IMR-90 (cell line): ENCODE results near the gene DOCK2. TPM values are rescaled to one million over a fixed set of nuclear protein-coding genes. Genes with fewer than 3 reads are reported as not detected.

Experiments
- ATAC-seq: fragments of 200-7000 bp; cut with Tn5 transposase; 2 replicates; pipeline ENCODE4 v1.9.1; 2020; ENCODE audit warnings: low read depth, mild to moderate bottlenecking, moderate library complexity
- BruUV-seq: library from RNA; stranded (reverse); fragments of 400-500 nt; replicated peaks from 2 replicates; lab custom pipeline; 2021; lab: Mats Ljungman, UMichigan
- CTCF ChIA-PET: fragments of 300-600 bp; formaldehyde crosslinking; extraction: SDS; loops from one replicate; lab custom pipeline; 2021; ENCODE audit warnings: antibody characterized with exemption; lab: Yijun Ruan, JAX
- POLR2A ChIA-PET: fragments of 300-600 bp; sonication (Branson Sonifier 250); formaldehyde crosslinking; loops from one replicate; lab custom pipeline; 2022; ENCODE audit warnings: antibody characterized with exemption; ENCODE audit not compliant: unreplicated experiment; lab: Charles Lee
- DNase-seq: peaks from one replicate; pipeline ENCODE4 v3.0.0; 2013
- H2AFZ ChIP-seq: replicated peaks from 2 replicates; pipeline ENCODE3; 2013; ENCODE audit warnings: low read length, mild to moderate bottlenecking; ENCODE audit not compliant: poor library complexity
- H2AK5ac ChIP-seq: 2 replicates; pipeline ENCODE4 v1.6.1; 2013; ENCODE audit warnings: low read depth, low read length, inconsistent platforms
- H2AK9ac ChIP-seq: replicated peaks from 2 replicates; pipeline ENCODE3; 2013; ENCODE audit warnings: mild to moderate bottlenecking, low read depth, low read length, moderate library complexity; ENCODE audit not compliant: poor library complexity
- H2BK120ac ChIP-seq: 2 replicates; pipeline ENCODE4 v1.6.1; 2013; ENCODE audit warnings: low read depth, low read length, inconsistent platforms
- H2BK15ac ChIP-seq: 3 replicates; pipeline ENCODE4 v1.6.1; 2013; ENCODE audit warnings: low read depth, low read length, inconsistent platforms
- H2BK20ac ChIP-seq: 2 replicates; pipeline ENCODE4 v1.6.1; 2013; ENCODE audit warnings: low read depth, mild to moderate bottlenecking, inconsistent platforms, low read length, moderate library complexity
- H2BK5ac ChIP-seq: 2 replicates; pipeline ENCODE4 v1.6.1; 2013; ENCODE audit warnings: mild to moderate bottlenecking, low read depth, low read length, inconsistent platforms; ENCODE audit not compliant: poor library complexity, severe bottlenecking
- H3K14ac ChIP-seq: replicated peaks from 2 replicates; pipeline ENCODE4 v1.6.1; 2013; ENCODE audit warnings: low read depth, low read length, inconsistent platforms
- H3K18ac ChIP-seq: 2 replicates; pipeline ENCODE4 v1.6.1; 2013; ENCODE audit warnings: low read depth, low read length, control low read depth
- H3K23ac ChIP-seq: 2 replicates; pipeline ENCODE4 v1.6.1; 2013; ENCODE audit warnings: low read depth, low read length, inconsistent platforms
- H3K27ac ChIP-seq: 2 replicates; pipeline ENCODE4 v1.5.1; 2013; ENCODE audit warnings: mild to moderate bottlenecking, control low read depth, low read length; ENCODE audit not compliant: insufficient read depth
- H3K27me3 ChIP-seq: 2 replicates; pipeline ENCODE4 v1.6.1; 2013; ENCODE audit warnings: low read length; ENCODE audit not compliant: control insufficient read depth, insufficient read depth
- H3K36me3 ChIP-seq: 2 replicates; pipeline ENCODE4 v1.6.1; 2013; ENCODE audit warnings: low read length, mixed read lengths; ENCODE audit not compliant: control insufficient read depth, insufficient read depth
- H3K4ac ChIP-seq: 2 replicates; pipeline ENCODE4 v1.6.1; 2013; ENCODE audit warnings: low read depth, low read length, inconsistent platforms
- H3K4me1 ChIP-seq: 2 replicates; pipeline ENCODE4 v1.6.1; 2013; ENCODE audit warnings: low read length, mixed read lengths; ENCODE audit not compliant: control insufficient read depth, insufficient read depth
- H3K4me2 ChIP-seq: 2 replicates; pipeline ENCODE4 v1.6.1; 2013; ENCODE audit warnings: low read depth, mild to moderate bottlenecking, control low read depth, low read length, moderate library complexity
- H3K4me3 ChIP-seq: 2 replicates; pipeline ENCODE4 v1.5.1; 2013; ENCODE audit warnings: low read depth, mild to moderate bottlenecking, control low read depth, low read length, moderate library complexity; ENCODE audit not compliant: insufficient read depth
- H3K56ac ChIP-seq: 2 replicates; pipeline ENCODE4 v1.6.1; 2013; ENCODE audit warnings: low read length, inconsistent platforms; ENCODE audit not compliant: insufficient read depth; ENCODE audit errors: extremely low read depth
- H3K79me1 ChIP-seq, 2 experiments: 2 replicates each; pipeline ENCODE4 v1.6.1; 2013; ENCODE audit warnings: low read length in 2 of 2, inconsistent platforms in 1 of 2, low read depth in 1 of 2
- H3K9ac ChIP-seq: 2 replicates; pipeline ENCODE4 v1.6.1; 2013; ENCODE audit warnings: low read depth, low read length, control low read depth
- H3K9me1 ChIP-seq: 2 replicates; pipeline ENCODE4 v1.6.1; 2013; ENCODE audit warnings: low read length, inconsistent platforms; ENCODE audit not compliant: insufficient read depth
- H3K9me3 ChIP-seq: 2 replicates; pipeline ENCODE4 v1.6.1; 2013; ENCODE audit warnings: low read length; ENCODE audit not compliant: control insufficient read depth, insufficient read depth
- H4K20me1 ChIP-seq: 2 replicates; pipeline ENCODE4 v1.6.1; 2013; ENCODE audit warnings: low read length, inconsistent platforms; ENCODE audit not compliant: insufficient read depth
- H4K5ac ChIP-seq: 2 replicates; pipeline ENCODE4 v1.6.1; 2013; ENCODE audit warnings: mild to moderate bottlenecking, low read depth, low read length, control low read depth
- H4K8ac ChIP-seq, 2 experiments: 2 replicates each; pipeline ENCODE4 v1.6.1; 2013; ENCODE audit warnings: low read depth in 2 of 2, low read length in 2 of 2, control low read depth in 1 of 2, inconsistent platforms in 1 of 2
- H4K91ac ChIP-seq: 2 replicates; pipeline ENCODE4 v1.6.1; 2013; ENCODE audit warnings: low read depth, low read length, inconsistent platforms; ENCODE audit not compliant: insufficient read depth
- BHLHE40 ChIP-seq: fragments of 150-350 bp; IDR thresholded peaks from 2 replicates; pipeline ENCODE4 v1.6.1; 2016; ENCODE audit warnings: mild to moderate bottlenecking, low read depth, low read length
- CEBPB ChIP-seq: IDR thresholded peaks from 2 replicates; pipeline ENCODE4 v1.6.1; 2012; ENCODE audit warnings: low read depth, low read length, improper control_type of control experiment
- CHD1 ChIP-seq: IDR thresholded peaks from 2 replicates; pipeline ENCODE4 v1.6.1; 2012; ENCODE audit warnings: low read depth, low read length, improper control_type of control experiment
- MAFK ChIP-seq: IDR thresholded peaks from 2 replicates; pipeline ENCODE4 v1.6.1; 2012; ENCODE audit warnings: low read depth, low read length, improper control_type of control experiment
- MAZ ChIP-seq: IDR thresholded peaks from 2 replicates; pipeline ENCODE4 v1.6.1; 2012; ENCODE audit warnings: low read depth, mild to moderate bottlenecking, low read length, improper control_type of control experiment, moderate library complexity, borderline replicate concordance
- MXI1 ChIP-seq: IDR thresholded peaks from 2 replicates; pipeline ENCODE4 v1.6.1; 2012; ENCODE audit warnings: low read depth, mild to moderate bottlenecking, low read length, moderate library complexity, borderline replicate concordance
- POLR2A ChIP-seq: IDR thresholded peaks from 2 replicates; pipeline ENCODE4 v1.6.1; 2012; ENCODE audit warnings: mild to moderate bottlenecking, low read depth, low read length
- RAD21 ChIP-seq: IDR thresholded peaks from 2 replicates; pipeline ENCODE4 v1.6.1; 2012; ENCODE audit warnings: low read length, improper control_type of control experiment
- RCOR1 ChIP-seq: IDR thresholded peaks from 2 replicates; pipeline ENCODE4 v1.6.1; 2012; ENCODE audit warnings: mild to moderate bottlenecking, low read length, improper control_type of control experiment; ENCODE audit not compliant: insufficient replicate concordance
- RFX5 ChIP-seq: IDR thresholded peaks from 2 replicates; pipeline ENCODE4 v1.8.0; 2012; ENCODE audit warnings: low read depth, mild to moderate bottlenecking, low read length, moderate library complexity
- SMC3 ChIP-seq: fragments of 150-350 bp; IDR thresholded peaks from 2 replicates; pipeline ENCODE4 v1.6.1; 2016; ENCODE audit warnings: low read depth, mild to moderate bottlenecking, antibody characterized with exemption, low read length, moderate library complexity
- WGBS, 2 experiments: methylation state at CpG; one replicate each; pipeline versions ENCODE4 v1.1.5 to v1.1.7; 2013; ENCODE audit warnings: missing lambda C conversion rate in 2 of 2; ENCODE audit not compliant: insufficient read length in 1 of 2; ENCODE audit errors: extremely low coverage in 2 of 2; 5-methylcytosine and 5-hydroxymethylcytosine counted together
- dilution Hi-C: fragments of 300-500 bp; cut with HindIII; formaldehyde crosslinking; loops from one replicate; pipeline ENCODE4 v1.14.3; 2018; ENCODE audit warnings: low sequenced_read_pairs; ENCODE audit not compliant: unreplicated experiment
- in situ Hi-C: fragments of 300-500 bp; cut with MboI; formaldehyde crosslinking; loops from 3 replicates; pipeline ENCODE4 v1.14.3; 2019; ENCODE audit warnings: low sequenced_read_pairs, inconsistent platforms, mixed read lengths
- intact Hi-C: fragments of 100-400 bp; cut with micrococcal nuclease; formaldehyde crosslinking; loops from 2 replicates; pipeline ENCODE4 v1.10.0; 2022
- polyA plus RNA-seq, 3 experiments: library from polyadenylated mRNA; depleted of rRNA; stranded (reverse); fragments of >200 nt; gene quantifications; 2 replicates each; pipeline ENCODE4 v1.2.3, GENCODE V29; 2012; ENCODE audit warnings: low replicate concordance in 1 of 3
- total RNA-seq: library from RNA; depleted of rRNA; stranded (reverse); fragments of >200 nt; gene quantifications from 2 replicates; pipeline ENCODE4 v1.2.3, GENCODE V29; 2012
- TF ChIP-seq, protein P1 (sequence below): conservative IDR thresholded peaks from 2 replicates; pipeline ENCODE4 v1.5.1; 2012; ENCODE audit warnings: mild to moderate bottlenecking, low read depth, low read length, improper control_type of control experiment
- TF ChIP-seq, protein P2 (sequence below): fragments of 150-350 bp; IDR thresholded peaks from 2 replicates; pipeline ENCODE4 v1.6.1; 2017; ENCODE audit warnings: mild to moderate bottlenecking, antibody characterized with exemption, low read length, low read depth

DOCK2 gene
- total and polyA plus RNA-seq, 2 of the 4 experiments (the other 2 are of a cell fraction) = 0.72 to 3.0 TPM

DNA sequence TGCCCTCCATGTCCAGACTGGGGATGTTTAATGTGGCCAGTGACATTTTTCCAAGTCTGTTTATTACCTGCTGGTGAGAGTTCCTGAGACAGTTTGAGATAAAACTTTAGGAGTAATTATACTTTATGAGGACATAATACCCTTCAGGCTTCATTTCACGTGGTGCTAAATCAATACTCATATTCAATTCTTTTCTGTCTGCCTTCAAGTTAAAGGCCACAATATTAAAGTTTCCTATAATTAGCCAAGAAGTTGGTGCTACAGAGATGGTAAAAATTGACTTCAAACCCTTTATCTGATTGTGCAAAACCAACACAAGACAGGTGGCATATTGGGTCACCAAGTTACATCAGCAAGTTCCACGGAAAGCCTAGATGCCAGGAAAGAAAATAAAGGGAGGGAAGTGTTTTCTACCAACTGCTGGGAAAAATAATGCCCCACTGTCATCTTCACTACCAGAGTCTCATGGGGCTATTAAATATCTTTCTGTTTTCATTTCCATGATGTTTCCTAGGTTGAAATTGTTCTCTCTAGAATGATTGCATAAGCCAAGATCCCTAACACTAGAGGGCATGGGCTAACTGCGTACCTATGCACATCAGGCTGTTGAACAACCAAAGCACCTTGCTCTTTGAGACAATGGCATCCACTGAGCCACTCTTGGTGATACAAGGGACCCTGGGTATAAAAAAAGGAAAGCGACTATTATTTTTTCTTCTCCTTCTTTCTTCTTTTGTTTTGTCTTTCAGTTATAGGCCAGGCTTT is 274.6 kb downstream of the DOCK2 start:
- H3K4me3 ChIP-seq = no peak overlapping the region
- in situ Hi-C loops (no loop called here), intact Hi-C loops (no loop called here), dilution Hi-C loops (no loop called here)
- 0 out of 2 replicates have a peak, but pooled peaks cover 4% of the 10 kb centered on the region for H4K20me1 ChIP-seq
- no peaks in the 10 kb centered on the region for H3K36me3 ChIP-seq
- BruUV-seq = no TSS peak
- 0 out of 2 replicates have a peak, but pooled peaks cover 1% of the 10 kb centered on the region for H3K4me1 ChIP-seq
- POLR2A ChIA-PET = no interaction called here
- H3K23ac ChIP-seq = no peak overlapping the region
- H2BK20ac ChIP-seq = no peak overlapping the region
- H3K9me3 ChIP-seq = no peaks in the 10 kb centered on the region
- peaks cover 3% of the 10 kb centered on the region; the same call in 1 of the 2 replicates for H3K9me1 ChIP-seq
- no peak overlapping the region for H3K9ac ChIP-seq
- no peak overlapping the region for H2BK120ac ChIP-seq
- no peak overlapping the region for H4K91ac ChIP-seq
- no peaks in the 10 kb centered on the region for H3K27me3 ChIP-seq
- no peak overlapping the region for H4K5ac ChIP-seq
- no peak overlapping the region for H2BK15ac ChIP-seq
- DNase-seq (no peak), ATAC-seq (no peak)
- no peak overlapping the region for H4K8ac ChIP-seq
- no peak for TF ChIP-seq RFX5
- no peak for TF ChIP-seq MAZ
- TF ChIP-seq, protein P1, sequence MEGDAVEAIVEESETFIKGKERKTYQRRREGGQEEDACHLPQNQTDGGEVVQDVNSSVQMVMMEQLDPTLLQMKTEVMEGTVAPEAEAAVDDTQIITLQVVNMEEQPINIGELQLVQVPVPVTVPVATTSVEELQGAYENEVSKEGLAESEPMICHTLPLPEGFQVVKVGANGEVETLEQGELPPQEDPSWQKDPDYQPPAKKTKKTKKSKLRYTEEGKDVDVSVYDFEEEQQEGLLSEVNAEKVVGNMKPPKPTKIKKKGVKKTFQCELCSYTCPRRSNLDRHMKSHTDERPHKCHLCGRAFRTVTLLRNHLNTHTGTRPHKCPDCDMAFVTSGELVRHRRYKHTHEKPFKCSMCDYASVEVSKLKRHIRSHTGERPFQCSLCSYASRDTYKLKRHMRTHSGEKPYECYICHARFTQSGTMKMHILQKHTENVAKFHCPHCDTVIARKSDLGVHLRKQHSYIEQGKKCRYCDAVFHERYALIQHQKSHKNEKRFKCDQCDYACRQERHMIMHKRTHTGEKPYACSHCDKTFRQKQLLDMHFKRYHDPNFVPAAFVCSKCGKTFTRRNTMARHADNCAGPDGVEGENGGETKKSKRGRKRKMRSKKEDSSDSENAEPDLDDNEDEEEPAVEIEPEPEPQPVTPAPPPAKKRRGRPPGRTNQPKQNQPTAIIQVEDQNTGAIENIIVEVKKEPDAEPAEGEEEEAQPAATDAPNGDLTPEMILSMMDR = no peak
- no peak for TF ChIP-seq CHD1
- TF ChIP-seq MAFK = no peak
- no peak for TF ChIP-seq MXI1
- TF ChIP-seq SMC3 = no peak
- no peak for TF ChIP-seq RCOR1
- TF ChIP-seq, protein P2, sequence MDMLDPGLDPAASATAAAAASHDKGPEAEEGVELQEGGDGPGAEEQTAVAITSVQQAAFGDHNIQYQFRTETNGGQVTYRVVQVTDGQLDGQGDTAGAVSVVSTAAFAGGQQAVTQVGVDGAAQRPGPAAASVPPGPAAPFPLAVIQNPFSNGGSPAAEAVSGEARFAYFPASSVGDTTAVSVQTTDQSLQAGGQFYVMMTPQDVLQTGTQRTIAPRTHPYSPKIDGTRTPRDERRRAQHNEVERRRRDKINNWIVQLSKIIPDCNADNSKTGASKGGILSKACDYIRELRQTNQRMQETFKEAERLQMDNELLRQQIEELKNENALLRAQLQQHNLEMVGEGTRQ = no peak
- TF ChIP-seq POLR2A = no peak
- no peak for TF ChIP-seq RAD21
- TF ChIP-seq BHLHE40 = no peak
- no peak for TF ChIP-seq CEBPB
- H2BK5ac ChIP-seq = no peak overlapping the region
- peaks cover 16 to 25% of the 10 kb centered on the region in 2 experiments for H3K79me1 ChIP-seq
- no peak overlapping the region for H3K18ac ChIP-seq
- H3K4me2 ChIP-seq = no peak overlapping the region
- no peak overlapping the region for H2AFZ ChIP-seq
- H3K27ac ChIP-seq = no peak overlapping the region
- H3K56ac ChIP-seq = no peak overlapping the region
- no CpG with 5 or more reads among the region's 4 CpGs for WGBS, 2 experiments
- CTCF ChIA-PET = no interaction called here
- no peak overlapping the region for H3K4ac ChIP-seq
- no peak overlapping the region for H2AK5ac ChIP-seq
- no peak overlapping the region for H2AK9ac ChIP-seq
- no peak overlapping the region for H3K14ac ChIP-seq
